ENCODE measurements around the gene CLEC1B. TPM values are rescaled to one million over a fixed set of nuclear protein-coding genes. Genes with fewer than 3 reads are reported as not detected.

Gene CLEC1B
- total RNA-seq, 1 experiment from 2014 or later: not detected

- CTCF ChIA-PET: no interaction called here
- no peak for TF ChIP-seq POLR2AphosphoS5 (IDR thresholded peaks at IDR 0.05; ENCODE audit: low read depth, low read length)
- TF ChIP-seq REST (IDR thresholded peaks at IDR 0.05; ENCODE audit: insufficient read depth in 1 of 2, low read depth in 2 of 2, low read length in 1 of 2): no peak
- no peak for TF ChIP-seq CTCF (IDR thresholded peaks at IDR 0.05)
- no peak for TF ChIP-seq SIN3A (IDR thresholded peaks at IDR 0.05; ENCODE audit: borderline replicate concordance, insufficient read depth, low read depth, low read length)
- no peak for TF ChIP-seq TCF7L2 (IDR thresholded peaks at IDR 0.05; ENCODE audit: low read depth, low read length)
- Histone ChIP-seq H3K4me1 (ENCODE audit: control insufficient read depth, insufficient read depth, low read length) (no peaks in the 10 kb centered on the region), H3K9me3 (ENCODE audit: control insufficient read depth, insufficient read depth, low read depth, low read length) (no peaks in the 10 kb centered on the region), H3K4me3 (ENCODE audit: low read depth in 2 of 2, low read length in 2 of 2) (no peak overlapping the region), H3K27me3 (ENCODE audit: control insufficient read depth, insufficient read depth, low read length) (no peaks in the 10 kb centered on the region), H3K27ac (ENCODE audit: low read length) (no peak overlapping the region), H3K36me3 (ENCODE audit: control insufficient read depth, insufficient read depth, low read length) (no peaks in the 10 kb centered on the region)
- POLR2A ChIA-PET: no interaction called here
- in situ Hi-C loops (cut with HindIII; ENCODE audit: low pct_unique_long_range_greater_than_20kb, low sequenced_read_pairs): no loop called here
- DNase-seq (ENCODE audit: low read depth, low spot score) (no peak), ATAC-seq (no peak)
- BruUV-seq (replicated peaks): no TSS peak
- intact Hi-C loops (cut with micrococcal nuclease; ENCODE audit: unreplicated experiment): no loop called here
These were observed 2.4 kb upstream of the CLEC1B start for GRCh38 chr12:10001171-10001776.

DNA sequence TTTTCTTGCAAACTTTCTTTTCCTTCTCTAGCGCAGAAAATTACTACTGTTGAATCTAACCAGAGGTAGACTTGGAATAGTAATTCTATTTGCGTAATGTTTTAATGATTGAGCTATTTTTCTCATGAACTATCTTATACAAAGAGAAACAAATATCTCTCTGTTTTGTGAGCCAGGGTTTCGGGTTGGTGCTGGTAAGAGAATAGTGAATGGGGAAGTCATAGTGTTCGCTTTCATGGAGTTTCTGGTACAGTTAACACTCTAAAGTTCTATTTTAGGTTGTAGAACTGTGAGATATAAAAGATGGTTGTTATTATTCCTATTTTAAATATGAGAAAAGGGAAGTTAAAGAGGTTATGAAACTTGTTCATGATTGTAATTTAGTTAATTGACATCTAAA, 6.6 kb downstream of the CLEC1B start:
- Histone ChIP-seq H3K27me3 (ENCODE audit: control insufficient read depth, insufficient read depth, low read length) (no peaks in the 10 kb centered on the region; the same call in none of the 2 replicates), H3K4me3 (ENCODE audit: low read depth in 2 of 2, low read length in 2 of 2) (no peak overlapping the region), H3K36me3 (ENCODE audit: control insufficient read depth, insufficient read depth, low read length) (no peaks in the 10 kb centered on the region), H3K4me1 (ENCODE audit: control insufficient read depth, insufficient read depth, low read length) (no peaks in the 10 kb centered on the region), H3K9me3 (ENCODE audit: control insufficient read depth, insufficient read depth, low read depth, low read length) (no peaks in the 10 kb centered on the region), H3K27ac (ENCODE audit: low read length) (no peak overlapping the region)
- no TSS peak for BruUV-seq (replicated peaks)
- in situ Hi-C loops (cut with HindIII; ENCODE audit: low pct_unique_long_range_greater_than_20kb, low sequenced_read_pairs): no loop called here
- CTCF ChIA-PET: no interaction called here
- no peak for ATAC-seq
- intact Hi-C loops (cut with micrococcal nuclease; ENCODE audit: unreplicated experiment): no loop called here
- no peak for TF ChIP-seq POLR2AphosphoS5 (IDR thresholded peaks at IDR 0.05; ENCODE audit: low read depth, low read length)
- no peak for TF ChIP-seq CTCF (IDR thresholded peaks at IDR 0.05)
- no peak for TF ChIP-seq REST (IDR thresholded peaks at IDR 0.05; ENCODE audit: insufficient read depth in 1 of 2, low read depth in 2 of 2, low read length in 1 of 2)
- TF ChIP-seq TCF7L2 (IDR thresholded peaks at IDR 0.05; ENCODE audit: low read depth, low read length): no peak
- no peak for TF ChIP-seq SIN3A (IDR thresholded peaks at IDR 0.05; ENCODE audit: borderline replicate concordance, insufficient read depth, low read depth, low read length)
- POLR2A ChIA-PET: no interaction called here
- DNase-seq (ENCODE audit: low read depth, low spot score): no peak
